ENCODE data around the gene CFAP221.

GRCh38 chr2:119520696-119521432 is 23.4 kb upstream of the CFAP221 start:
- no peak for TF ChIP-seq EZH2phosphoT487 (IDR thresholded peaks at IDR 0.05; ENCODE audit: insufficient read depth, low read depth)
- no peak for TF ChIP-seq EZH2 (IDR thresholded peaks at IDR 0.05; ENCODE audit: insufficient read depth, poor library complexity, severe bottlenecking)

Measured in GM23248 (cell line).